ENCODE measurements around the gene PLCH1. TPM values are rescaled to one million over a fixed set of nuclear protein-coding genes. Genes with fewer than 3 reads are reported as not detected.

Gene PLCH1
- total RNA-seq, 2 experiments from 2014 or later, result 0.08 to 0.20 TPM

GRCh38 chr3:155661042-155661441, 83.8 kb downstream of the PLCH1 start:
- POLR2A ChIA-PET, result no interaction called here
- no peaks in the 10 kb centered on the region for H3K4me1 Mint-ChIP-seq
- no peak for DNase-seq
- H3K9me3 Mint-ChIP-seq, result no peaks in the 10 kb centered on the region
- H3K27ac Mint-ChIP-seq, result no peak overlapping the region
- no peak overlapping the region for H3K4me3 Mint-ChIP-seq
- H3K27me3 Mint-ChIP-seq, result peaks cover 7% of the 10 kb centered on the region
- CTCF ChIA-PET, result no interaction called here
- no peaks in the 10 kb centered on the region for H3K36me3 Mint-ChIP-seq (ENCODE audit: low read depth)

- POLR2A ChIA-PET, result no interaction called here
- DNase-seq, result no peak
- H3K4me3 Mint-ChIP-seq, result no peak overlapping the region
- no peaks in the 10 kb centered on the region for H3K27me3 Mint-ChIP-seq
- no peaks in the 10 kb centered on the region for H3K4me1 Mint-ChIP-seq
- H3K36me3 Mint-ChIP-seq (ENCODE audit: low read depth), result no peaks in the 10 kb centered on the region
- no peak overlapping the region for H3K27ac Mint-ChIP-seq
- H3K9me3 Mint-ChIP-seq, result no peaks in the 10 kb centered on the region
- CTCF ChIA-PET, result no interaction called here
These were observed 86.1 kb downstream of the PLCH1 start for GRCh38 chr3:155658671-155659261.

GRCh38 chr3:155658006-155658405, 86.9 kb downstream of the PLCH1 start:
- H3K4me1 Mint-ChIP-seq, result no peaks in the 10 kb centered on the region
- no peaks in the 10 kb centered on the region for H3K36me3 Mint-ChIP-seq (ENCODE audit: low read depth)
- no peak for DNase-seq
- no peak overlapping the region for H3K4me3 Mint-ChIP-seq
- H3K9me3 Mint-ChIP-seq, result no peaks in the 10 kb centered on the region
- no peaks in the 10 kb centered on the region for H3K27me3 Mint-ChIP-seq
- ChIA-PET POLR2A (no interaction called here), CTCF (no interaction called here)
- H3K27ac Mint-ChIP-seq, result no peak overlapping the region

- H3K27me3 Mint-ChIP-seq, result no peaks in the 10 kb centered on the region
- no peak overlapping the region for H3K27ac Mint-ChIP-seq
- no peak overlapping the region for H3K4me3 Mint-ChIP-seq
- H3K36me3 Mint-ChIP-seq (ENCODE audit: low read depth), result no peaks in the 10 kb centered on the region
- ChIA-PET POLR2A (no interaction called here), CTCF (no interaction called here)
- no peaks in the 10 kb centered on the region for H3K4me1 Mint-ChIP-seq
- no peaks in the 10 kb centered on the region for H3K9me3 Mint-ChIP-seq
- no peak for DNase-seq
These were observed 87.7 kb downstream of the PLCH1 start for GRCh38 chr3:155657161-155657560.

- ChIA-PET POLR2A (no interaction called here), CTCF (no interaction called here)
- Mint-ChIP-seq H3K9me3 (no peaks in the 10 kb centered on the region), H3K27me3 (no peaks in the 10 kb centered on the region), H3K4me3 (no peak overlapping the region), H3K36me3 (ENCODE audit: low read depth) (no peaks in the 10 kb centered on the region), H3K4me1 (no peaks in the 10 kb centered on the region), H3K27ac (no peak overlapping the region)
- DNase-seq, result no peak
These were observed 88.4 kb downstream of the PLCH1 start for GRCh38 chr3:155656466-155656865.

GRCh38 chr3:155651489-155652218, 93.2 kb downstream of the PLCH1 start:
- no peak overlapping the region for H3K27ac Mint-ChIP-seq
- H3K4me3 Mint-ChIP-seq, result no peak overlapping the region
- H3K36me3 Mint-ChIP-seq (ENCODE audit: low read depth), result no peaks in the 10 kb centered on the region
- CTCF ChIA-PET, result no interaction called here
- no peaks in the 10 kb centered on the region for H3K4me1 Mint-ChIP-seq
- POLR2A ChIA-PET, result no interaction called here
- H3K27me3 Mint-ChIP-seq, result no peaks in the 10 kb centered on the region
- no peaks in the 10 kb centered on the region for H3K9me3 Mint-ChIP-seq
- DNase-seq, result no peak

GRCh38 chr3:155648013-155648591, 96.8 kb downstream of the PLCH1 start:
- H3K4me3 Mint-ChIP-seq, result no peak overlapping the region
- no peaks in the 10 kb centered on the region for H3K4me1 Mint-ChIP-seq
- CTCF ChIA-PET, result no interaction called here
- H3K27ac Mint-ChIP-seq, result no peak overlapping the region
- no peak for DNase-seq
- H3K27me3 Mint-ChIP-seq, result no peaks in the 10 kb centered on the region
- no peaks in the 10 kb centered on the region for H3K36me3 Mint-ChIP-seq (ENCODE audit: low read depth)
- POLR2A ChIA-PET, result no interaction called here
- H3K9me3 Mint-ChIP-seq, result no peaks in the 10 kb centered on the region

- H3K4me1 Mint-ChIP-seq, result no peaks in the 10 kb centered on the region
- CTCF ChIA-PET, result no interaction called here
- no peak overlapping the region for H3K27ac Mint-ChIP-seq
- H3K4me3 Mint-ChIP-seq, result no peak overlapping the region
- no peaks in the 10 kb centered on the region for H3K27me3 Mint-ChIP-seq
- no peaks in the 10 kb centered on the region for H3K36me3 Mint-ChIP-seq (ENCODE audit: low read depth)
- DNase-seq, result no peak
- H3K9me3 Mint-ChIP-seq, result no peaks in the 10 kb centered on the region
- POLR2A ChIA-PET, result no interaction called here
These were observed 97.7 kb downstream of the PLCH1 start for GRCh38 chr3:155647206-155647605.

- Mint-ChIP-seq H3K4me1 (no peaks in the 10 kb centered on the region), H3K27ac (no peak overlapping the region), H3K9me3 (no peaks in the 10 kb centered on the region), H3K36me3 (ENCODE audit: low read depth) (no peaks in the 10 kb centered on the region), H3K27me3 (no peaks in the 10 kb centered on the region), H3K4me3 (no peak overlapping the region)
- DNase-seq, result no peak
- CTCF ChIA-PET, result no interaction called here
- POLR2A ChIA-PET, result no interaction called here
These were observed 98.2 kb downstream of the PLCH1 start for GRCh38 chr3:155646669-155647068.

- CTCF ChIA-PET, result interaction anchor here (0.6 kb wide), 1 partner anchor 436 kb away, joined by 3 read pairs; no protein-coding TSS in a partner anchor
- H3K9me3 Mint-ChIP-seq, result no peaks in the 10 kb centered on the region
- H3K27me3 Mint-ChIP-seq, result no peaks in the 10 kb centered on the region
- no peaks in the 10 kb centered on the region for H3K36me3 Mint-ChIP-seq (ENCODE audit: low read depth)
- POLR2A ChIA-PET, result no interaction called here
- H3K27ac Mint-ChIP-seq, result no peak overlapping the region
- H3K4me1 Mint-ChIP-seq, result no peaks in the 10 kb centered on the region
- no peak for DNase-seq
- no peak overlapping the region for H3K4me3 Mint-ChIP-seq
These were observed 98.7 kb downstream of the PLCH1 start for GRCh38 chr3:155646128-155646527.

GRCh38 chr3:155643581-155644165, 101.2 kb downstream of the PLCH1 start:
- Mint-ChIP-seq H3K4me3 (no peak overlapping the region), H3K27me3 (no peaks in the 10 kb centered on the region), H3K9me3 (no peaks in the 10 kb centered on the region), H3K4me1 (no peaks in the 10 kb centered on the region), H3K27ac (no peak overlapping the region), H3K36me3 (ENCODE audit: low read depth) (no peaks in the 10 kb centered on the region)
- no peak for DNase-seq
- ChIA-PET POLR2A (no interaction called here), CTCF (no interaction called here)

GRCh38 chr3:155641956-155642355, 102.9 kb downstream of the PLCH1 start:
- no peaks in the 10 kb centered on the region for H3K36me3 Mint-ChIP-seq (ENCODE audit: low read depth)
- H3K27me3 Mint-ChIP-seq, result no peaks in the 10 kb centered on the region
- POLR2A ChIA-PET, result no interaction called here
- H3K9me3 Mint-ChIP-seq, result no peaks in the 10 kb centered on the region
- no peak overlapping the region for H3K27ac Mint-ChIP-seq
- H3K4me3 Mint-ChIP-seq, result no peak overlapping the region
- H3K4me1 Mint-ChIP-seq, result no peaks in the 10 kb centered on the region
- DNase-seq, result no peak
- CTCF ChIA-PET, result no interaction called here

- no peaks in the 10 kb centered on the region for H3K36me3 Mint-ChIP-seq (ENCODE audit: low read depth)
- H3K27ac Mint-ChIP-seq, result no peak overlapping the region
- no peak for DNase-seq
- ChIA-PET CTCF (no interaction called here), POLR2A (no interaction called here)
- no peaks in the 10 kb centered on the region for H3K4me1 Mint-ChIP-seq
- H3K9me3 Mint-ChIP-seq, result no peaks in the 10 kb centered on the region
- H3K27me3 Mint-ChIP-seq, result no peaks in the 10 kb centered on the region
- no peak overlapping the region for H3K4me3 Mint-ChIP-seq
These were observed 104.8 kb downstream of the PLCH1 start for GRCh38 chr3:155640098-155640497.
